Measurements from ENCODE around the gene RASAL2.

DNA sequence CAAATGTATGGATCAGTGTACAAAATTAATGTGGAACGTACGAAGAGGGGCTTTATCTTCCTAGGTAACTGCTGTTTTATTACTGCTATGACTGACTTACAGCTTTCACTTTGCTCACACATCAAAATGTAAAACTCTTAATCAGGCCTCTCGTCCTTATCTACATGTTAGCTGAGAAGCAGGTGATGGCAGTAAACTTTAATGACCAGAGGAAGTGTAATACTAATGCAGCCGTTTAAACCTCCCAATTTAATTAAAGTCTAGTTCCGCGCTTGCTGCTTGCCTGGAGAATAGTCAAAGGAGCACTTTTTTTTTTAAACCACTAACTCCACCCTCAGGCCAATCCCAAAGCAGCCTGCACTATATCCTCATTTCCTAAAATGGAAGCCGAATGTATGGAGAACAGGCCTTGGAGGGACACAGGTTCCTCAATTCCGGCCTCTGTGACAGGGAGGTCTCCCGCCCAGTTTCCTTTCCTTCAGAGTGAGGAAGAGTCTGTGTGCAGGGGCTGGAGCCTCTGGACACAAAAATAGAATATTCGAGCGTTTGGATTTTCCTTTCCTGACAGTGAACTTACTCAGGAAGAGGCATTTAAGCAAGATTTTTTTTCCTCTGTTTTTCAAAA, 36.7 kb upstream of the RASAL2 start:
- TF ChIP-seq, protein P1, sequence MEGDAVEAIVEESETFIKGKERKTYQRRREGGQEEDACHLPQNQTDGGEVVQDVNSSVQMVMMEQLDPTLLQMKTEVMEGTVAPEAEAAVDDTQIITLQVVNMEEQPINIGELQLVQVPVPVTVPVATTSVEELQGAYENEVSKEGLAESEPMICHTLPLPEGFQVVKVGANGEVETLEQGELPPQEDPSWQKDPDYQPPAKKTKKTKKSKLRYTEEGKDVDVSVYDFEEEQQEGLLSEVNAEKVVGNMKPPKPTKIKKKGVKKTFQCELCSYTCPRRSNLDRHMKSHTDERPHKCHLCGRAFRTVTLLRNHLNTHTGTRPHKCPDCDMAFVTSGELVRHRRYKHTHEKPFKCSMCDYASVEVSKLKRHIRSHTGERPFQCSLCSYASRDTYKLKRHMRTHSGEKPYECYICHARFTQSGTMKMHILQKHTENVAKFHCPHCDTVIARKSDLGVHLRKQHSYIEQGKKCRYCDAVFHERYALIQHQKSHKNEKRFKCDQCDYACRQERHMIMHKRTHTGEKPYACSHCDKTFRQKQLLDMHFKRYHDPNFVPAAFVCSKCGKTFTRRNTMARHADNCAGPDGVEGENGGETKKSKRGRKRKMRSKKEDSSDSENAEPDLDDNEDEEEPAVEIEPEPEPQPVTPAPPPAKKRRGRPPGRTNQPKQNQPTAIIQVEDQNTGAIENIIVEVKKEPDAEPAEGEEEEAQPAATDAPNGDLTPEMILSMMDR (IDR thresholded peaks at IDR 0.05): no peak
- no peak for TF ChIP-seq POLR2A (IDR thresholded peaks at IDR 0.05)
